ENCODE measurements around the gene CUBN.

Gene CUBN

DNA sequence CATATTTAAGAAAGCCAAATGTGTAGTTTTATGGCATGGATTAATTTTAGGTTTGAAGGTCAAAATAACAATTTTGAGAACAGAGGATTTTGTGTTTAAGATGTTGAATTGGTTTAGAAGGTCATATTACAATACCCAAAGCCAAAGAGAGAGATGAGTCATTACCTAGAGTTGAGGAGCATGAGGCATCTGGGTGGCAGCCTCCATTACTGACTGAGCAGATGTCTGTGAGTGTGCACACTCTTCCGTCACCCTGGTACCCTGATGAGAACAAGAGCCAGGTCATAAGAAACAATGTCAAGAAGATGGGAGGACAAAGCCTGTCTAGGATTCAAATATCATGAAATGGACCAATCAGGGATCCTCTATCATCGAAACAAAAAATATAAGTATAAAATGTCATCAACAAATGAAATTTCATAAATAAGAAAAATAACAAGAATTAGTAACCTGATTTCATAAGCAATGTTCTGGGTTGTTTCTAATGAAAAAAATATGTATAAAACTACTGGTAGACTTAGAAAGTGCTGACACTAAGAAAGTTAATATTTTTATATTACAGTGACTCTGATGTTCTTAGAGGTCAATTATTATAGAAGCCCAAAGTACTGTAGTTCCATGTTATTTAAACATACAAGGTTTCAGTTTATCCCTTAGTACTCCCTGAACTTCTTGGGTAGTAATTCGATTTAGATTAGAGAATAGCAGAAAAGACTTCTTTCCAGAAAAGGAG is 20.0 kb downstream of the CUBN start:
- no peak overlapping the region for H3K4me3 ChIP-seq (ENCODE audit: extremely low read depth, insufficient read depth, low read length, poor library complexity, severe bottlenecking)
- H3K9me3 ChIP-seq (ENCODE audit: control insufficient read depth, low read length): no peaks in the 10 kb centered on the region
- WGBS, 2 experiments (ENCODE audit: insufficient coverage in 2 of 2): 100% methylated on average over 1 of the region's 3 CpGs
- H3K4me1 ChIP-seq (ENCODE audit: control insufficient read depth, insufficient read depth, low read length, poor library complexity, severe bottlenecking): peaks cover 4% of the 10 kb centered on the region
- H3K27ac ChIP-seq (ENCODE audit: low read depth, low read length, severe bottlenecking): no peak overlapping the region
- no peaks in the 10 kb centered on the region for H3K36me3 ChIP-seq (ENCODE audit: control insufficient read depth, insufficient read depth, low read length)

GRCh38 chr10:17109046-17109445 is 20.6 kb downstream of the CUBN start:
- WGBS, 2 experiments (ENCODE audit: insufficient coverage in 2 of 2): no CpG with 5 or more reads among the region's 2 CpGs
- Histone ChIP-seq H3K9me3 (ENCODE audit: control insufficient read depth, low read length) (no peaks in the 10 kb centered on the region), H3K4me1 (ENCODE audit: control insufficient read depth, insufficient read depth, low read length, poor library complexity, severe bottlenecking) (peaks cover 4% of the 10 kb centered on the region), H3K27ac (ENCODE audit: low read depth, low read length, severe bottlenecking) (no peak overlapping the region), H3K36me3 (ENCODE audit: control insufficient read depth, insufficient read depth, low read length) (no peaks in the 10 kb centered on the region), H3K4me3 (ENCODE audit: extremely low read depth, insufficient read depth, low read length, poor library complexity, severe bottlenecking) (no peak overlapping the region)

DNA sequence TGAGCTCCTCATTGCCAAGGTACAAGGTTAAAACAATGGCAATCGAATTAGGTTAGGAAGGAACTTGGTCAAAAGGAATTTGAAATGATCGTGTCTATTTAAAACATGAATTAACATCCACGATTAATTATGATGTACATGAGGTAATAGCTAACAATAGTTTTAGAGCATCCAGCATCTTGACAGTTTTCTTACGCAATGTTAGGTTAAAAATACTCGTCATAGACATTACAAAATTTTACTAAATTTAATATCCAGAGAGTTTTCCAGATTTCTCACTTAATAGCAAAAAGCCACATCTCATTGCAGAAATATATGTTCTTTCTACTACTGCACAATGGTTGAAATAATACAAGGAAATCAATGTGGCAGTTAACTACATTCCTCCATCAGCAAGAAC is 22.6 kb downstream of the CUBN start:
- Histone ChIP-seq H3K36me3 (ENCODE audit: control insufficient read depth, insufficient read depth, low read length) (no peaks in the 10 kb centered on the region), H3K4me1 (ENCODE audit: control insufficient read depth, insufficient read depth, low read length, poor library complexity, severe bottlenecking) (peaks cover 4% of the 10 kb centered on the region), H3K27ac (ENCODE audit: low read depth, low read length, severe bottlenecking) (no peak overlapping the region), H3K9me3 (ENCODE audit: control insufficient read depth, low read length) (no peaks in the 10 kb centered on the region), H3K4me3 (ENCODE audit: extremely low read depth, insufficient read depth, low read length, poor library complexity, severe bottlenecking) (no peak overlapping the region)
- 100% methylated on average over 2 of the region's 5 CpGs; no CpG with 5 or more reads in 1 of the 2 experiments for WGBS, 2 experiments (ENCODE audit: insufficient coverage in 2 of 2)

DNA sequence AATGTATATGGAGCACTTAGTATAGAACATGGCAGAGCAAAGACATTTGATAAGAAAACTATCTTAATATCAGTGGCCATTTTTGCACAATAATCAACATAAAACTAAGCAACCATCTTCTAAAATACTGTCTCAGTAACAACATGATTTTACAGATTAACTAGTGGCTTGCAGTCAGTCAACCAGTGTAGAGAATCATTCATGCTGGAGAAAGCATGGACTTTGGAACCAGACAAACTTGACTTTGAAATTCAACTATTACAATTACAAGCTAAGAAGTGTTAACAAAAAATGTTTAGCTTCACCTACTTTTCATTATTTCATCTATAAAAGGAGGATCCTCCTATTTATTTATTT is 27.7 kb downstream of the CUBN start:
- no peaks in the 10 kb centered on the region for H3K4me1 ChIP-seq (ENCODE audit: control insufficient read depth, insufficient read depth, low read length, poor library complexity, severe bottlenecking)
- H3K9me3 ChIP-seq (ENCODE audit: control insufficient read depth, low read length): no peaks in the 10 kb centered on the region
- H3K36me3 ChIP-seq (ENCODE audit: control insufficient read depth, insufficient read depth, low read length): no peaks in the 10 kb centered on the region
- H3K27ac ChIP-seq (ENCODE audit: low read depth, low read length, severe bottlenecking): no peak overlapping the region
- H3K4me3 ChIP-seq (ENCODE audit: extremely low read depth, insufficient read depth, low read length, poor library complexity, severe bottlenecking): no peak overlapping the region

DNA sequence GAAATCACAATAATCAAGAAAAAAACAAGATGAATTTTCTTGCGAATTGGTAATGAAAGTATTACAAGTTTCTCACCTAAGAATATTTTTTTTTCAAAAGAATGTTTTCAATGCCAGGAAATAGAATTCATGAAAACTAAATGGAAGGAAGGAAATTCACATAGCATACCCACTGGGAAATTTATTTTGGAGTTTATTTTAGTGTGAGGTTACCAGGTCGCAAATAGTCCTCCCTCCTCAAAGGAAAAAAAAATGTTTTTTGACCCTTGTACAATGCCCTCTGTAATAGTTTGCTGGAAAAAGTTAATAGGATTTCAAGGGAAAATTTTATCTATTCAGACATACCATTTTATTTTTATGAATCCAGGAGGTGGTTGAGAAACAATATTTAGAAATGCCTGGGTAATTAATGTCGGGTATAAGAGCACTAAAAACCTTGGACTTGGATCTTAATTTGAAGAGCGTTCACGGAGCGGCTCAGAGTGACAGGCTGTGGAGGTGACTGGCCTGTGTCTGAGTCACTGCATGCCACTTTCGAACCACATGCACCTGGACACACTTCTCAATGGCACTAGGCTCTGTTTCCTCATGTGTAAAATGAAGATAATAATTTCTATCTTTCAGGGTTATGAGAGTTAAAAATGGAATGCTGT is 28.2 kb downstream of the CUBN start:
- H3K4me3 ChIP-seq (ENCODE audit: extremely low read depth, insufficient read depth, low read length, poor library complexity, severe bottlenecking): no peak overlapping the region
- H3K9me3 ChIP-seq (ENCODE audit: control insufficient read depth, low read length): no peaks in the 10 kb centered on the region
- whole genome bisulfite sequencing, 2 experiments (ENCODE audit: insufficient coverage in 2 of 2): 85 to 96% methylated on average over 4 to 5 of the region's 7 CpGs
- H3K4me1 ChIP-seq (ENCODE audit: control insufficient read depth, insufficient read depth, low read length, poor library complexity, severe bottlenecking): no peaks in the 10 kb centered on the region
- no peak overlapping the region for H3K27ac ChIP-seq (ENCODE audit: low read depth, low read length, severe bottlenecking)
- no peaks in the 10 kb centered on the region for H3K36me3 ChIP-seq (ENCODE audit: control insufficient read depth, insufficient read depth, low read length)

- H3K9me3 ChIP-seq (ENCODE audit: control insufficient read depth, low read length): no peaks in the 10 kb centered on the region
- H3K4me3 ChIP-seq (ENCODE audit: extremely low read depth, insufficient read depth, low read length, poor library complexity, severe bottlenecking): no peak overlapping the region
- H3K4me1 ChIP-seq (ENCODE audit: control insufficient read depth, insufficient read depth, low read length, poor library complexity, severe bottlenecking): no peaks in the 10 kb centered on the region
- 94 to 100% methylated on average over 6 to 8 of the region's 9 CpGs for whole genome bisulfite sequencing, 2 experiments (ENCODE audit: insufficient coverage in 2 of 2)
- H3K27ac ChIP-seq (ENCODE audit: low read depth, low read length, severe bottlenecking): no peak overlapping the region
- H3K36me3 ChIP-seq (ENCODE audit: control insufficient read depth, insufficient read depth, low read length): no peaks in the 10 kb centered on the region
Measured at GRCh38 chr10:17100586-17100985, 29.0 kb downstream of the CUBN start.

GRCh38 chr10:17098012-17098411 is 31.6 kb downstream of the CUBN start:
- H3K4me3 ChIP-seq (ENCODE audit: extremely low read depth, insufficient read depth, low read length, poor library complexity, severe bottlenecking): no peak overlapping the region
- no peaks in the 10 kb centered on the region for H3K4me1 ChIP-seq (ENCODE audit: control insufficient read depth, insufficient read depth, low read length, poor library complexity, severe bottlenecking)
- H3K36me3 ChIP-seq (ENCODE audit: control insufficient read depth, insufficient read depth, low read length): no peaks in the 10 kb centered on the region
- peaks cover 10% of the 10 kb centered on the region for H3K9me3 ChIP-seq (ENCODE audit: control insufficient read depth, low read length)
- no peak overlapping the region for H3K27ac ChIP-seq (ENCODE audit: low read depth, low read length, severe bottlenecking)
- WGBS, 2 experiments (ENCODE audit: insufficient coverage in 2 of 2): 93 to 96% methylated on average over 2 to 3 of the region's 3 CpGs

DNA sequence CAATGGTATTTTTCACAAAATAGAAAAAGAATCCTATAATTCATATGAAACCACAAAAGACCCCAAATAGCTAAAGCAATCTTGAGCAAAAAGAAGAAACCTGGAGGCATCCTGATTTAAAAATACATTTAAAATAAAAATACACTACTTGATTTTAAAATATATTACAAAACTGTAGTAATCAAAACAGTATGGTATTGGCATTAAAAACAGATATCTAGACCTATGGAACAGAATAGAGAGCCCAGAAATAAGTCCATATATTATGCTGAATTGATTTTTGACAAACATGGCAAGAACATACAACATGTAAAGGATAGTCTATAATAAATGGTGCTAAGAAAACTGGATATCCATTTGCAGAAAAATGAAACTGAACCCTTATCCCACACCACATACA is 34.8 kb downstream of the CUBN start:
- no peak overlapping the region for H3K4me3 ChIP-seq (ENCODE audit: extremely low read depth, insufficient read depth, low read length, poor library complexity, severe bottlenecking)

DNA sequence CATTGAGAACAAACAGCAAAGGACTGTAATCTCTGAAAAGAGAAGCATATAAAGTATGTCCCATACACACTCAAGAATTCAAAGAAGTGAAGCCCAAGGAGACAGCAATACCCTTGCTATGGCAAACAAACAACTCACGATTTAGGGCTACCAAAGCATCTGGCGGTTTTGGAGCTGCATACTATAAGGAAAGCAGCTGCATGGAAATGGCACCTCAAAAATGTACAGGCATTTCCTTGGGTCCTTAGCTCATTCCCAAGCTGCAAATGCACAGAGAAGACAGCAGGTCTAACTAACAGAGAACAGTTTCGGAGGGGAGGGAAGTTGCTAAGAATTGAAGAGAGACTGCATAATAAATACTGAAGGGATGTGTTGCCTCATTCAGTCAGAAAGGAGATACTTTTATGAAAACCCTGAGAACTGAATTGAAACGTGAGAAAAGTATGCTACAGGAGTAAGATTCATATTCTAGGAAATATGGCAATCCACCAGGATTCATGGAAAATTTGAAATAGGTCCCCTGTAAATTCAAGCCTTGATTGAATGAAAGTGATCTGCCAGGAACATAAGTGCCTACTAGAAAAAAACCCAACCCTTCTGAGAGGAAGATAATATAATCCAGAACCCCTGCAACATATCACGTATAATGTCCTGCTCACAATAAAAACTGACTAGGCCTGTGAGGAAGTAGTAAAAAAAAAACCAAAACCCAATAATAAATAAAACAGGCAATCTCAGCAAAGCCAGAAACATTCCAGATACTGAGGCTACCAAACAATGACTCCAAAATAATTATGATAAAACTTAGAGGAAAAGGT is 36.4 kb downstream of the CUBN start:
- Histone ChIP-seq H3K36me3 (ENCODE audit: control insufficient read depth, insufficient read depth, low read length) (no peaks in the 10 kb centered on the region), H3K9me3 (ENCODE audit: control insufficient read depth, low read length) (peaks cover 10% of the 10 kb centered on the region), H3K4me1 (ENCODE audit: control insufficient read depth, insufficient read depth, low read length, poor library complexity, severe bottlenecking) (no peaks in the 10 kb centered on the region), H3K4me3 (ENCODE audit: extremely low read depth, insufficient read depth, low read length, poor library complexity, severe bottlenecking) (no peak overlapping the region), H3K27ac (ENCODE audit: low read depth, low read length, severe bottlenecking) (no peak overlapping the region)
- 71 to 84% methylated on average over 4 of the region's 5 CpGs for WGBS, 2 experiments (ENCODE audit: insufficient coverage in 2 of 2)

More for the DNA sequence above, 34.8 kb downstream of the CUBN start:
- Histone ChIP-seq H3K27ac (ENCODE audit: low read depth, low read length, severe bottlenecking) (no peak overlapping the region), H3K9me3 (ENCODE audit: control insufficient read depth, low read length) (peaks cover 10% of the 10 kb centered on the region), H3K4me1 (ENCODE audit: control insufficient read depth, insufficient read depth, low read length, poor library complexity, severe bottlenecking) (no peaks in the 10 kb centered on the region), H3K36me3 (ENCODE audit: control insufficient read depth, insufficient read depth, low read length) (no peaks in the 10 kb centered on the region)

GRCh38 chr10:17092216-17092944 is 37.2 kb downstream of the CUBN start:
- WGBS, 2 experiments (ENCODE audit: insufficient coverage in 2 of 2): 89 to 100% methylated on average over 3 of the region's 4 CpGs
- Histone ChIP-seq H3K4me3 (ENCODE audit: extremely low read depth, insufficient read depth, low read length, poor library complexity, severe bottlenecking) (no peak overlapping the region), H3K27ac (ENCODE audit: low read depth, low read length, severe bottlenecking) (no peak overlapping the region), H3K9me3 (ENCODE audit: control insufficient read depth, low read length) (peaks cover 10% of the 10 kb centered on the region), H3K4me1 (ENCODE audit: control insufficient read depth, insufficient read depth, low read length, poor library complexity, severe bottlenecking) (no peaks in the 10 kb centered on the region), H3K36me3 (ENCODE audit: control insufficient read depth, insufficient read depth, low read length) (no peaks in the 10 kb centered on the region)

Data from mesodermal cell (in vitro differentiated cells).